HepG2 (cell line): Measurements from ENCODE around the gene GINS3. TPM values are rescaled to one million over a fixed set of nuclear protein-coding genes. Genes with fewer than 3 reads are reported as not detected.

Experiments
- ATAC-seq: fragments of 200-7000 bp; cut with Tn5 transposase; 3 replicates; pipeline ENCODE4 v1.9.1; 2020; ENCODE audit warnings: mild to moderate bottlenecking, moderate library complexity
- BruUV-seq: library from RNA; stranded (reverse); fragments of 400-500 nt; replicated peaks from 2 replicates; lab custom pipeline; 2021; lab: Mats Ljungman, UMichigan
- CTCF ChIA-PET: fragments of 300-600 bp; formaldehyde crosslinking; extraction: SDS; loops from one replicate; lab custom pipeline; 2021; ENCODE audit warnings: low total read pairs, inconsistent platforms, low intra/inter-chr PET ratio; lab: Yijun Ruan, JAX
- POLR2A ChIA-PET: fragments of 350-600 bp; sonication (Branson Sonifier 250); formaldehyde crosslinking; loops from one replicate; lab custom pipeline; 2020; ENCODE audit warnings: antibody characterized with exemption, inconsistent platforms; lab: Yijun Ruan, JAX
- DNase-seq: peaks from one replicate; pipeline ENCODE4 v3.0.0-alpha.2; 2015; ENCODE audit warnings: low spot score
- FAIRE-seq: peaks from 3 replicates; lab custom pipeline; 2011; peaks lifted over from hg19 to GRCh38; lab: Jason Lieb, UNC
- H2AFZ ChIP-seq: one replicate; pipeline ENCODE4 v1.6.1; 2011; ENCODE audit warnings: low read length, inconsistent platforms
- H3K27ac ChIP-seq: fragments of 300-600 bp; 3 replicates; pipeline ENCODE4 v1.8.0; 2011; ENCODE audit warnings: mixed run types, mild to moderate bottlenecking, mixed read lengths, low read length, inconsistent platforms; ENCODE audit not compliant: insufficient read depth; ENCODE audit errors: extremely low read length
- H3K27me3 ChIP-seq, 2 experiments: fragments of 200-600 bp in 1 of 2; 2 replicates in 1 of 2; 3 replicates in 1 of 2; pipeline versions ENCODE4 v1.6.0 to v1.8.0; 2011; ENCODE audit warnings: low read length in 2 of 2, mild to moderate bottlenecking in 2 of 2, moderate library complexity in 2 of 2, inconsistent platforms in 1 of 2; ENCODE audit not compliant: insufficient read depth in 2 of 2, control insufficient read depth in 1 of 2
- H3K36me3 ChIP-seq, 2 experiments: fragments of 200-600 bp in 1 of 2; replicated peaks in 1 of 2; 2 replicates in 1 of 2; 3 replicates in 1 of 2; pipeline versions ENCODE4 v1.5.1 to v1.8.0; 2011; ENCODE audit warnings: low read length in 2 of 2, inconsistent platforms in 1 of 2; ENCODE audit not compliant: insufficient read depth in 2 of 2, control insufficient read depth in 1 of 2
- H3K4me1 ChIP-seq: 2 replicates; pipeline ENCODE4 v1.5.1; 2012; ENCODE audit warnings: low read length, inconsistent platforms; ENCODE audit not compliant: insufficient read depth
- H3K4me2 ChIP-seq: 2 replicates; pipeline ENCODE4 v1.6.0; 2011; ENCODE audit warnings: low read depth, low read length, inconsistent platforms
- H3K4me3 ChIP-seq, 3 experiments: fragments of 200-600 bp in 1 of 3; sonication (generic), shearing (Covaris generic) in 1 of 3; replicated peaks in 1 of 3; 2 replicates each; pipeline ENCODE4 v1.5.1; 2011 to 2016; ENCODE audit warnings: low read length in 3 of 3, inconsistent platforms in 2 of 3, low read depth in 2 of 3, mild to moderate bottlenecking in 2 of 3, control low read depth in 1 of 3, mixed read lengths in 1 of 3; ENCODE audit not compliant: insufficient read depth in 1 of 3
- H3K79me2 ChIP-seq: one replicate; pipeline ENCODE4 v1.6.1; 2011; ENCODE audit warnings: low read length, inconsistent platforms; ENCODE audit not compliant: insufficient read depth
- H3K9ac ChIP-seq: 2 replicates; pipeline ENCODE4 v1.6.0; 2011; ENCODE audit warnings: mild to moderate bottlenecking, low read depth, low read length, inconsistent platforms; ENCODE audit not compliant: insufficient read depth
- H3K9me3 ChIP-seq: 2 replicates; pipeline ENCODE4 v1.5.1; 2012; ENCODE audit warnings: mild to moderate bottlenecking, low read length
- H4K20me1 ChIP-seq: 2 replicates; pipeline ENCODE4 v1.6.0; 2011; ENCODE audit warnings: inconsistent platforms, mild to moderate bottlenecking, low read length, moderate library complexity; ENCODE audit not compliant: insufficient read depth
- CENPT ChIP-seq: sonication (generic); formaldehyde crosslinking; IDR thresholded peaks from 2 replicates; pipeline ENCODE4 v1.8.0; 2022; ENCODE audit warnings: low read depth, mild to moderate bottlenecking, moderate library complexity, missing genetic modification reagents
- HMG20A ChIP-seq: IDR thresholded peaks from 2 replicates; pipeline ENCODE4 v1.6.1; 2016; ENCODE audit warnings: borderline replicate concordance
- IKZF4 ChIP-seq: sonication (generic); formaldehyde crosslinking; IDR thresholded peaks from 2 replicates; pipeline ENCODE4 v1.5.1; 2020; ENCODE audit warnings: borderline replicate concordance, mild to moderate bottlenecking, low read depth, missing genetic modification reagents; ENCODE audit errors: not compliant biosample characterization
- NCOR1 ChIP-seq: fragments of 200-600 bp; sonication (generic); IDR thresholded peaks from 2 replicates; pipeline ENCODE4 v1.7.0; 2017; ENCODE audit warnings: antibody characterized with exemption, low read length, borderline replicate concordance
- PRDM10 ChIP-seq: sonication (generic); formaldehyde crosslinking; IDR thresholded peaks from 2 replicates; pipeline ENCODE4 v1.4.0; 2020; ENCODE audit warnings: low read depth, missing genetic modification reagents
- SMC3 ChIP-seq: IDR thresholded peaks from 2 replicates; pipeline ENCODE4 v1.6.1; 2011; ENCODE audit warnings: low read length, improper control_type of control experiment
- TCF7 ChIP-seq: sonication (generic); IDR thresholded peaks from 2 replicates; pipeline ENCODE4 v1.6.1; 2016; ENCODE audit warnings: antibody characterized with exemption, low read depth
- XBP1 ChIP-seq: sonication (generic); formaldehyde crosslinking; IDR thresholded peaks from 2 replicates; pipeline ENCODE4 v1.5.0; 2020; ENCODE audit warnings: missing genetic modification reagents
- ZBTB8A ChIP-seq: sonication (generic); formaldehyde crosslinking; IDR thresholded peaks from 2 replicates; pipeline ENCODE4 v1.4.0; 2020; ENCODE audit warnings: mild to moderate bottlenecking, low read depth, missing genetic modification reagents, borderline replicate concordance
- ZKSCAN8 ChIP-seq: IDR thresholded peaks from 2 replicates; pipeline ENCODE4 v1.6.1; 2016; ENCODE audit warnings: borderline replicate concordance, missing genetic modification reagents, missing compliant biosample characterization
- ZNF30 ChIP-seq: sonication (generic); formaldehyde crosslinking; IDR thresholded peaks from 2 replicates; pipeline ENCODE4 v1.5.0; 2020; ENCODE audit warnings: mild to moderate bottlenecking, missing genetic modification reagents
- ZNF839 ChIP-seq: sonication (generic); formaldehyde crosslinking; IDR thresholded peaks from 2 replicates; pipeline ENCODE4 v1.4.0; 2020; ENCODE audit warnings: missing genetic modification reagents, mild to moderate bottlenecking, borderline replicate concordance
- WGBS: methylation state at CpG from one replicate; pipeline ENCODE4 v1.1.6; 2017; ENCODE audit warnings: low lambda C conversion rate; 5-methylcytosine and 5-hydroxymethylcytosine counted together
- in situ Hi-C: cut with HindIII; loops from 2 replicates; pipeline ENCODE4 v1.10.0; 2017; ENCODE audit warnings: low pct_unique_long_range_greater_than_20kb; ENCODE audit not compliant: extremely low pct_ligation_motif_present
- intact Hi-C: fragments of 100-400 bp; cut with micrococcal nuclease; formaldehyde crosslinking; loops from one replicate; pipeline ENCODE4 v1.10.0; 2022; ENCODE audit not compliant: unreplicated experiment
- polyA plus RNA-seq, 8 experiments: library from polyadenylated mRNA; depleted of rRNA in 3 of 8; stranded (reverse) in 7 of 8; unstranded in 1 of 8; fragments of >200 nt; fragmentation: Illumina TruSeq in 4 of 8; extraction: Trizol in 4 of 8; gene quantifications; 2 replicates each; pipeline versions ENCODE4 v1.2.1 to v1.2.3, GENCODE V29; 2011 to 2016; ENCODE audit warnings: low read depth in 4 of 8, missing spikeins in 1 of 8, mixed read lengths in 1 of 8; ENCODE audit not compliant: insufficient read depth in 1 of 8
- total RNA-seq, 5 experiments: library from RNA; depleted of rRNA; stranded (reverse); fragments of >200 nt; fragmentation: Illumina TruSeq; extraction: Trizol; gene quantifications; 2 replicates each; pipeline ENCODE4 v1.2.3, GENCODE V29; 2016; ENCODE audit warnings: low read depth in 1 of 5
- TF ChIP-seq, protein P1 (sequence below), 2 experiments: sonication (generic) in 1 of 2; formaldehyde crosslinking in 1 of 2; IDR thresholded peaks; 2 replicates each; pipeline versions ENCODE4 v1.4.0 to v1.6.1; 2016 to 2020; ENCODE audit warnings: borderline replicate concordance in 1 of 2, low read depth in 1 of 2, mild to moderate bottlenecking in 1 of 2, missing genetic modification reagents in 1 of 2
- TF ChIP-seq, protein P2 (sequence below): sonication (generic); formaldehyde crosslinking; IDR thresholded peaks from 2 replicates; pipeline ENCODE4 v1.4.0; 2020; ENCODE audit warnings: missing genetic modification reagents, mild to moderate bottlenecking, borderline replicate concordance

The GINS3 gene
- total and polyA plus RNA-seq, 2 of the 13 experiments (the other 11 are each of a cell fraction or from before 2014, with no cell fraction given): 6.5 to 19.3 TPM

DNA sequence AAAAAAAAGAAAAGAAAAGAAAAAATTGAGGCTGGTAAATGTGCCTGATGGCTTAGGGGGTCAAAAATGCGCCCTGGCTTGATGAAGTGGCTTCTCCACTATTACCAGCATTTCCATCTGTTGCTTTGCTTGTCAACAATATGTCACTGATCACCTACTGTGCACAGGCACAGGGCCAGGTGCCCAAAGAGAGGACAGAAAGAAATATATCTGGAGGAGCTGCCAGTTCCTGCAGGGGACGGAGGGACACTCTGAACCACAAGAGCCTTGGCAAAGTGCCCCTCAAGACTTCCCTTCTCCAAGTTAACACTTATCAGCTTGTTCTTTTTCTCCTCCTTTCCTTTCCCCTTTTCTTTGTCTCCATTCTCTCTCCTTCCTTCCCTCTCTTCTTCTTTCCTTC lies 34.7 kb downstream of the GINS3 start:
- no TSS peak for BruUV-seq
- no peak for TF ChIP-seq HMG20A (CRISPR knock-in tag)
- TF ChIP-seq, protein P1, sequence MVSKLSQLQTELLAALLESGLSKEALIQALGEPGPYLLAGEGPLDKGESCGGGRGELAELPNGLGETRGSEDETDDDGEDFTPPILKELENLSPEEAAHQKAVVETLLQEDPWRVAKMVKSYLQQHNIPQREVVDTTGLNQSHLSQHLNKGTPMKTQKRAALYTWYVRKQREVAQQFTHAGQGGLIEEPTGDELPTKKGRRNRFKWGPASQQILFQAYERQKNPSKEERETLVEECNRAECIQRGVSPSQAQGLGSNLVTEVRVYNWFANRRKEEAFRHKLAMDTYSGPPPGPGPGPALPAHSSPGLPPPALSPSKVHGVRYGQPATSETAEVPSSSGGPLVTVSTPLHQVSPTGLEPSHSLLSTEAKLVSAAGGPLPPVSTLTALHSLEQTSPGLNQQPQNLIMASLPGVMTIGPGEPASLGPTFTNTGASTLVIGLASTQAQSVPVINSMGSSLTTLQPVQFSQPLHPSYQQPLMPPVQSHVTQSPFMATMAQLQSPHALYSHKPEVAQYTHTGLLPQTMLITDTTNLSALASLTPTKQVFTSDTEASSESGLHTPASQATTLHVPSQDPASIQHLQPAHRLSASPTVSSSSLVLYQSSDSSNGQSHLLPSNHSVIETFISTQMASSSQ (IDR thresholded peaks at IDR 0.05; ENCODE audit: low read depth): no peak
- TF ChIP-seq, protein P1 (CRISPR knock-in tag; IDR thresholded peaks at IDR 0.05; ENCODE audit: borderline replicate concordance): no peak
- TF ChIP-seq PRDM10 (CRISPR knock-in tag): no peak
- no peak for TF ChIP-seq IKZF4
- TF ChIP-seq ZNF839: no peak
- TF ChIP-seq NCOR1: no peak
- TF ChIP-seq, protein P2, sequence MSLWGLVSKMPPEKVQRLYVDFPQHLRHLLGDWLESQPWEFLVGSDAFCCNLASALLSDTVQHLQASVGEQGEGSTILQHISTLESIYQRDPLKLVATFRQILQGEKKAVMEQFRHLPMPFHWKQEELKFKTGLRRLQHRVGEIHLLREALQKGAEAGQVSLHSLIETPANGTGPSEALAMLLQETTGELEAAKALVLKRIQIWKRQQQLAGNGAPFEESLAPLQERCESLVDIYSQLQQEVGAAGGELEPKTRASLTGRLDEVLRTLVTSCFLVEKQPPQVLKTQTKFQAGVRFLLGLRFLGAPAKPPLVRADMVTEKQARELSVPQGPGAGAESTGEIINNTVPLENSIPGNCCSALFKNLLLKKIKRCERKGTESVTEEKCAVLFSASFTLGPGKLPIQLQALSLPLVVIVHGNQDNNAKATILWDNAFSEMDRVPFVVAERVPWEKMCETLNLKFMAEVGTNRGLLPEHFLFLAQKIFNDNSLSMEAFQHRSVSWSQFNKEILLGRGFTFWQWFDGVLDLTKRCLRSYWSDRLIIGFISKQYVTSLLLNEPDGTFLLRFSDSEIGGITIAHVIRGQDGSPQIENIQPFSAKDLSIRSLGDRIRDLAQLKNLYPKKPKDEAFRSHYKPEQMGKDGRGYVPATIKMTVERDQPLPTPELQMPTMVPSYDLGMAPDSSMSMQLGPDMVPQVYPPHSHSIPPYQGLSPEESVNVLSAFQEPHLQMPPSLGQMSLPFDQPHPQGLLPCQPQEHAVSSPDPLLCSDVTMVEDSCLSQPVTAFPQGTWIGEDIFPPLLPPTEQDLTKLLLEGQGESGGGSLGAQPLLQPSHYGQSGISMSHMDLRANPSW: no peak
- no peak for TF ChIP-seq ZNF30 (CRISPR knock-in tag)
- no peak for TF ChIP-seq ZKSCAN8
- no peak for TF ChIP-seq ZBTB8A (CRISPR knock-in tag)
- no peak for TF ChIP-seq CENPT (CRISPR knock-in tag)
- no peak for TF ChIP-seq SMC3
- no peak for TF ChIP-seq TCF7
- TF ChIP-seq XBP1: no peak

More for the DNA sequence above, 34.7 kb downstream of the GINS3 start:
- no peak overlapping the region for H3K4me2 ChIP-seq
- H3K36me3 ChIP-seq: no peaks in the 10 kb centered on the region
- ATAC-seq: no peak
- H3K27ac ChIP-seq: no peak overlapping the region
- H2AFZ ChIP-seq: no peak overlapping the region
- H4K20me1 ChIP-seq: no peaks in the 10 kb centered on the region
- POLR2A ChIA-PET: no interaction called here
- no peak for FAIRE-seq
- H3K9ac ChIP-seq: no peak overlapping the region
- CTCF ChIA-PET: no interaction called here
- intact Hi-C loops (no loop called here), in situ Hi-C loops (no loop called here)
- H3K27me3 ChIP-seq: peaks cover 0 to 27% of the 10 kb centered on the region in 2 experiments; a peak in 3 of 5 replicates
- no peak for DNase-seq
- no peaks in the 10 kb centered on the region for H3K9me3 ChIP-seq
- no peaks in the 10 kb centered on the region for H3K4me1 ChIP-seq
- H3K79me2 ChIP-seq: no peaks in the 10 kb centered on the region
- 18% methylated on average over 2 of the region's 2 CpGs for WGBS
- H3K4me3 ChIP-seq: no peak overlapping the region
